Left hindlimb (tissue), 1 donor: Measurements from ENCODE around the gene APBA1.
"Not testable (repeated sequence)": the region's sequence is repeated elsewhere in the genome, so short reads cannot be mapped to it uniquely, and the experiment has no call there.

ENCODE experiments used
- DNase-seq: peaks from one replicate; pipeline ENCODE4 v3.0.0-alpha.2; 2018

APBA1 gene

GRCh38 chr9:69603656-69604055, 68.5 kb downstream of the APBA1 start:
- no peak for DNase-seq

- no peak for DNase-seq
Measured at GRCh38 chr9:69602773-69603172, 69.4 kb downstream of the APBA1 start.

- DNase-seq: no peak
Measured at GRCh38 chr9:69601698-69602097, 70.5 kb downstream of the APBA1 start.

- DNase-seq: no peak
Measured at GRCh38 chr9:69600314-69601047, 71.7 kb downstream of the APBA1 start.

GRCh38 chr9:69599232-69599971, 72.8 kb downstream of the APBA1 start:
- DNase-seq: no peak

GRCh38 chr9:69596906-69597305, 75.3 kb downstream of the APBA1 start:
- DNase-seq: not testable (repeated sequence)

- no peak for DNase-seq
Measured at GRCh38 chr9:69594180-69594579, 78.0 kb downstream of the APBA1 start.

GRCh38 chr9:69593756-69594155, 78.4 kb downstream of the APBA1 start:
- DNase-seq: no peak

GRCh38 chr9:69593301-69593700, 78.9 kb downstream of the APBA1 start:
- DNase-seq: no peak

GRCh38 chr9:69590266-69590665, 81.9 kb downstream of the APBA1 start:
- no peak for DNase-seq

- DNase-seq: no peak
Measured at GRCh38 chr9:69589156-69589555, 83.0 kb downstream of the APBA1 start.

GRCh38 chr9:69585571-69585970, 86.6 kb downstream of the APBA1 start:
- DNase-seq: no peak

- no peak for DNase-seq
Measured at GRCh38 chr9:69584759-69585158, 87.4 kb downstream of the APBA1 start.

GRCh38 chr9:69583645-69584234, 88.4 kb downstream of the APBA1 start:
- no peak for DNase-seq

- DNase-seq: no peak
Measured at GRCh38 chr9:69582544-69583297, 89.5 kb downstream of the APBA1 start.

GRCh38 chr9:69582018-69582417, 90.2 kb downstream of the APBA1 start:
- no peak for DNase-seq

GRCh38 chr9:69580582-69581214, 91.5 kb downstream of the APBA1 start:
- DNase-seq: no peak

- DNase-seq: no peak
Measured at GRCh38 chr9:69579760-69580581, 92.2 kb downstream of the APBA1 start.

- no peak for DNase-seq
Measured at GRCh38 chr9:69579032-69579758, 93.0 kb downstream of the APBA1 start.

GRCh38 chr9:69578026-69578425, 94.1 kb downstream of the APBA1 start:
- DNase-seq: no peak

GRCh38 chr9:69577123-69577522, 95.0 kb downstream of the APBA1 start:
- DNase-seq: no peak
